CD4-positive, alpha-beta T cell treated with Interleukin-4 for 4 hours (primary cell): ENCODE measurements around the gene CDK5RAP2.

Source experiments
- DNase-seq: peaks from one replicate; pipeline ENCODE4 v3.0.0-alpha.2; 2020

CDK5RAP2 gene

GRCh38 chr9:120378680-120379079, 201.3 kb downstream of the CDK5RAP2 start:
- DNase-seq = no peak

- DNase-seq = no peak
These were observed 202.5 kb downstream of the CDK5RAP2 start for GRCh38 chr9:120377268-120378159.

GRCh38 chr9:120376101-120376500, 203.9 kb downstream of the CDK5RAP2 start:
- no peak for DNase-seq

- no peak for DNase-seq
These were observed 204.7 kb downstream of the CDK5RAP2 start for GRCh38 chr9:120375316-120375715.

- DNase-seq = no peak
These were observed 205.2 kb downstream of the CDK5RAP2 start for GRCh38 chr9:120374817-120375216.

GRCh38 chr9:120374239-120374638, 205.7 kb downstream of the CDK5RAP2 start:
- no peak for DNase-seq

GRCh38 chr9:120372040-120372439, 207.9 kb downstream of the CDK5RAP2 start:
- DNase-seq = no peak

- no peak for DNase-seq
These were observed 210.3 kb downstream of the CDK5RAP2 start for GRCh38 chr9:120369608-120370220.

- DNase-seq = no peak
These were observed 211.2 kb downstream of the CDK5RAP2 start for GRCh38 chr9:120368799-120369198.

GRCh38 chr9:120366644-120367019, 213.3 kb downstream of the CDK5RAP2 start:
- DNase-seq = no peak

- no peak for DNase-seq
These were observed 214.6 kb downstream of the CDK5RAP2 start for GRCh38 chr9:120365386-120365785.

- DNase-seq = no peak
These were observed 216.3 kb downstream of the CDK5RAP2 start for GRCh38 chr9:120363697-120364096.

GRCh38 chr9:120362446-120362845, 217.5 kb downstream of the CDK5RAP2 start:
- no peak for DNase-seq

- DNase-seq = no peak
These were observed 218.4 kb downstream of the CDK5RAP2 start for GRCh38 chr9:120361551-120361950.

GRCh38 chr9:120360510-120360909, 219.5 kb downstream of the CDK5RAP2 start:
- DNase-seq = no peak

GRCh38 chr9:120360046-120360445, 219.9 kb downstream of the CDK5RAP2 start:
- no peak for DNase-seq

- DNase-seq = no peak
These were observed 221.1 kb downstream of the CDK5RAP2 start for GRCh38 chr9:120358877-120359276.

- no peak for DNase-seq
These were observed 226.5 kb downstream of the CDK5RAP2 start for GRCh38 chr9:120353506-120353905.

- no peak for DNase-seq
These were observed 228.9 kb downstream of the CDK5RAP2 start for GRCh38 chr9:120351106-120351505.

- no peak for DNase-seq
These were observed 229.4 kb downstream of the CDK5RAP2 start for GRCh38 chr9:120350596-120350995.

GRCh38 chr9:120348951-120349429, 231.0 kb downstream of the CDK5RAP2 start:
- DNase-seq = no peak

GRCh38 chr9:120345379-120345778, 234.6 kb downstream of the CDK5RAP2 start:
- no peak for DNase-seq

- DNase-seq = no peak
These were observed 235.7 kb downstream of the CDK5RAP2 start for GRCh38 chr9:120344230-120344629.

GRCh38 chr9:120343416-120343815, 236.6 kb downstream of the CDK5RAP2 start:
- no peak for DNase-seq
